ENCODE measurements around the gene APOBR. TPM values are rescaled to one million over a fixed set of nuclear protein-coding genes. Genes with fewer than 3 reads are reported as not detected.
"Not testable (repeated sequence)": the region's sequence is repeated elsewhere in the genome, so short reads cannot be mapped to it uniquely, and the experiment has no call there.

Gene APOBR
- total RNA-seq, 1 donor from 2014 or later, result not detected

- H3K27ac ChIP-seq, result no peak overlapping the region
- Mint-ChIP-seq H3K36me3 (no peaks in the 10 kb centered on the region), H3K4me3 (no peak overlapping the region), H3K27ac (no peak overlapping the region), H3K9me3 (no peaks in the 10 kb centered on the region), H3K27me3 (ENCODE audit: insufficient read depth, low read depth) (no peaks in the 10 kb centered on the region), H3K4me1 (no peaks in the 10 kb centered on the region)
- no peaks in the 10 kb centered on the region for H3K36me3 ChIP-seq
- H2AFZ ChIP-seq (replicated peaks), result no peak overlapping the region
- no peaks in the 10 kb centered on the region for H3F3A ChIP-seq (ENCODE audit: low read depth)
- H3K4me1 ChIP-seq, result no peaks in the 10 kb centered on the region
- no peaks in the 10 kb centered on the region for H3K27me3 ChIP-seq
- H3K79me2 ChIP-seq (ENCODE audit: low read depth), result no peaks in the 10 kb centered on the region
- H3K9ac ChIP-seq, result no peak overlapping the region
- H3K4me3 ChIP-seq, result no peak overlapping the region
- DNase-seq (ENCODE audit: low spot score), result no peak
- no peaks in the 10 kb centered on the region for H4K20me1 ChIP-seq (ENCODE audit: low read depth)
- TF ChIP-seq EZH2phosphoT487 (IDR thresholded peaks at IDR 0.05), result no peak
- no peak for TF ChIP-seq EZH2 (IDR thresholded peaks at IDR 0.05)
- TF ChIP-seq, protein P1, sequence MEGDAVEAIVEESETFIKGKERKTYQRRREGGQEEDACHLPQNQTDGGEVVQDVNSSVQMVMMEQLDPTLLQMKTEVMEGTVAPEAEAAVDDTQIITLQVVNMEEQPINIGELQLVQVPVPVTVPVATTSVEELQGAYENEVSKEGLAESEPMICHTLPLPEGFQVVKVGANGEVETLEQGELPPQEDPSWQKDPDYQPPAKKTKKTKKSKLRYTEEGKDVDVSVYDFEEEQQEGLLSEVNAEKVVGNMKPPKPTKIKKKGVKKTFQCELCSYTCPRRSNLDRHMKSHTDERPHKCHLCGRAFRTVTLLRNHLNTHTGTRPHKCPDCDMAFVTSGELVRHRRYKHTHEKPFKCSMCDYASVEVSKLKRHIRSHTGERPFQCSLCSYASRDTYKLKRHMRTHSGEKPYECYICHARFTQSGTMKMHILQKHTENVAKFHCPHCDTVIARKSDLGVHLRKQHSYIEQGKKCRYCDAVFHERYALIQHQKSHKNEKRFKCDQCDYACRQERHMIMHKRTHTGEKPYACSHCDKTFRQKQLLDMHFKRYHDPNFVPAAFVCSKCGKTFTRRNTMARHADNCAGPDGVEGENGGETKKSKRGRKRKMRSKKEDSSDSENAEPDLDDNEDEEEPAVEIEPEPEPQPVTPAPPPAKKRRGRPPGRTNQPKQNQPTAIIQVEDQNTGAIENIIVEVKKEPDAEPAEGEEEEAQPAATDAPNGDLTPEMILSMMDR (IDR thresholded peaks at IDR 0.05), result no peak
- H3K9me3 ChIP-seq (ENCODE audit: low read depth), result no peaks in the 10 kb centered on the region
- H3K4me2 ChIP-seq, result no peak overlapping the region
Measured at GRCh38 chr16:28477311-28477920, 17.0 kb upstream of the APOBR start.

DNA sequence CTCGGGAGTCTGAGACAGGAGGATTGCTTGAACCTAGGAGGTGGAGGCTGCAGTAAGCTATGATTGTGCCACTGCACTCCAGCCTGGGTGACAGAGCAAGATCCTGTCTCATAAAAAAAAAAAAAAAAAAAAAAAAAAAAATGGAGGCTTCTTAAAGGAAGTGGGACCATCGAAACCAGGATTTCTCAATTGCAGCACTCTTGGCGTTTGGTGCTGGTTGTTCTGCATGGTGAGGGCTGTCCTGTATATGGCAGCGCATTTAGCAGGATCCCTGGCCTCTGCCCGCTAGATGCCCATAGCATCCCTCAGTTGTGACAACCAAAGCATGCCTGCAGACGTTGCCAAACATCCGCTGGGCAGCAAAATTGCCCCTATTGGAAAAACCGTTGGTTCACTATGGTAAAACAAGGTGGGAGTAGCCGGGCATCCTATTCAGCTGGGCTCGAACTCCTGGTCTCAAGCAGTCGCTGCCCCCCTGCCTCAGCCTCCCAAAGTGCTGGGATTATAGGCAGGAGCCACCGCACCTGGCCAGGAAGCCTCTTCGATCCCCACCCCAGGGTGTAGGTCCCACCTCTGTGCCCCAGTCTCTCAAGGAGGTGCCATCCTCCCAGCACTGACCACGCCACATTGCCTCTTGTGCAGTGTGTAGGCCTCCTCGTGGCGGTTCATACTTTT is 15.8 kb upstream of the APOBR start:
- H3K4me1 ChIP-seq, result no peaks in the 10 kb centered on the region
- no peaks in the 10 kb centered on the region for H3F3A ChIP-seq (ENCODE audit: low read depth)
- Mint-ChIP-seq H3K27ac (no peak overlapping the region), H3K36me3 (no peaks in the 10 kb centered on the region), H3K9me3 (no peaks in the 10 kb centered on the region), H3K27me3 (ENCODE audit: insufficient read depth, low read depth) (peaks cover 1% of the 10 kb centered on the region), H3K4me3 (no peak overlapping the region), H3K4me1 (no peaks in the 10 kb centered on the region)
- H3K4me3 ChIP-seq, result no peak overlapping the region
- no peaks in the 10 kb centered on the region for H3K9me3 ChIP-seq (ENCODE audit: low read depth)
- H3K4me2 ChIP-seq, result no peak overlapping the region
- H3K36me3 ChIP-seq, result no peaks in the 10 kb centered on the region
- no peak overlapping the region for H3K27ac ChIP-seq
- no peak overlapping the region for H2AFZ ChIP-seq (replicated peaks)
- no peaks in the 10 kb centered on the region for H3K27me3 ChIP-seq
- no peak for TF ChIP-seq EZH2phosphoT487 (IDR thresholded peaks at IDR 0.05)
- TF ChIP-seq, protein P1 (IDR thresholded peaks at IDR 0.05), result no peak
- TF ChIP-seq EZH2 (IDR thresholded peaks at IDR 0.05), result no peak
- no peak for DNase-seq (ENCODE audit: low spot score)
- H3K79me2 ChIP-seq (ENCODE audit: low read depth), result no peaks in the 10 kb centered on the region
- no peak overlapping the region for H3K9ac ChIP-seq
- H4K20me1 ChIP-seq (ENCODE audit: low read depth), result no peaks in the 10 kb centered on the region

DNA sequence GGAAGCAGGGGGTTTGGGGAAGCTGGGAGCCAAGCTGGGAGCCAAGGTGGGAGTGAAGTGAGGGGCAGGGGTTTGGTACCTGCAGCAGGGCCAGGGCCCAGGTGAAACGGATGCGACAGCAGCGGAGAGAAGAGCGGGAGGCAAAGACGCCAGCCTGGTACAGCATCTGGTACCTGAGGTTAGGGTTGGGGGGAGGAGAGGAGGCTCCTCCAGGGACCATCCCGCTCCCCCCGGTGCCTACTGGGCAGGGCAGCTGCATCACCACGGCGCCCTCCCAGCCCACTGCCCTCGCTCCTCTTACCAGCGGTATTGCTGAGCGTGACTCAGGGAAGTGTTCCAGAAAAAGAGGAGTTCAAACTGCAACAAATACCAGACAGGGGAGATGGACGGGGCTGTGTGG is 12.4 kb upstream of the APOBR start:
- Histone ChIP-seq H3K36me3 (no peaks in the 10 kb centered on the region), H3K9ac (no peak overlapping the region), H3K4me2 (no peak overlapping the region), H3K4me3 (no peak overlapping the region), H3K4me1 (no peaks in the 10 kb centered on the region), H3K27me3 (no peaks in the 10 kb centered on the region), H3K9me3 (ENCODE audit: low read depth) (no peaks in the 10 kb centered on the region), H3K27ac (no peak overlapping the region), H4K20me1 (ENCODE audit: low read depth) (no peaks in the 10 kb centered on the region), H3F3A (ENCODE audit: low read depth) (no peaks in the 10 kb centered on the region), H2AFZ (replicated peaks) (no peak overlapping the region), H3K79me2 (ENCODE audit: low read depth) (no peaks in the 10 kb centered on the region)
- Mint-ChIP-seq H3K4me1 (no peaks in the 10 kb centered on the region), H3K27ac (no peak overlapping the region), H3K27me3 (ENCODE audit: insufficient read depth, low read depth) (peaks cover 2% of the 10 kb centered on the region), H3K36me3 (no peaks in the 10 kb centered on the region), H3K4me3 (no peak overlapping the region), H3K9me3 (no peaks in the 10 kb centered on the region)
- TF ChIP-seq EZH2 (IDR thresholded peaks at IDR 0.05) (no peak), EZH2phosphoT487 (IDR thresholded peaks at IDR 0.05) (no peak)
- TF ChIP-seq, protein P1 (IDR thresholded peaks at IDR 0.05), result no peak
- DNase-seq (ENCODE audit: low spot score), result no peak

GRCh38 chr16:28483361-28483760 is 11.1 kb upstream of the APOBR start:
- not testable (repeated sequence) for H3K36me3 ChIP-seq; H3F3A ChIP-seq (ENCODE audit: low read depth); DNase-seq (ENCODE audit: low spot score); H3K4me3 Mint-ChIP-seq; H3K4me3 ChIP-seq; H3K9me3 Mint-ChIP-seq; H3K9ac ChIP-seq; H2AFZ ChIP-seq (replicated peaks); H3K27me3 Mint-ChIP-seq (ENCODE audit: insufficient read depth, low read depth); H4K20me1 ChIP-seq (ENCODE audit: low read depth); H3K4me1 Mint-ChIP-seq; H3K36me3 Mint-ChIP-seq; H3K79me2 ChIP-seq (ENCODE audit: low read depth); H3K27ac ChIP-seq; H3K27me3 ChIP-seq; H3K9me3 ChIP-seq (ENCODE audit: low read depth); H3K27ac Mint-ChIP-seq; H3K4me1 ChIP-seq; H3K4me2 ChIP-seq

Measured in neural progenitor cell (in vitro differentiated cells).